Uterus (tissue), 2 donors: ENCODE data around the gene ADAMTS17.

Experiments used
- POLR2A ChIP-seq, 2 donors: fragments of 450-650 bp; IDR thresholded peaks; one replicate each; pipeline ENCODE4 v1.6.1; 2016; ENCODE audit warnings: antibody characterized with exemption in 2 of 2, mild to moderate bottlenecking in 1 of 2, moderate library complexity in 1 of 2
- TF ChIP-seq, protein P1 (sequence below), 4 experiments: fragments of 200-600 bp in 2 of 4; fragments of 450-650 bp in 2 of 4; sonication (generic) in 2 of 4; IDR thresholded peaks; one replicate each; pipeline ENCODE4 v1.5.1; 2016 to 2019; ENCODE audit warnings: antibody characterized with exemption in 4 of 4, mild to moderate bottlenecking in 2 of 4, moderate library complexity in 1 of 4

DNA sequence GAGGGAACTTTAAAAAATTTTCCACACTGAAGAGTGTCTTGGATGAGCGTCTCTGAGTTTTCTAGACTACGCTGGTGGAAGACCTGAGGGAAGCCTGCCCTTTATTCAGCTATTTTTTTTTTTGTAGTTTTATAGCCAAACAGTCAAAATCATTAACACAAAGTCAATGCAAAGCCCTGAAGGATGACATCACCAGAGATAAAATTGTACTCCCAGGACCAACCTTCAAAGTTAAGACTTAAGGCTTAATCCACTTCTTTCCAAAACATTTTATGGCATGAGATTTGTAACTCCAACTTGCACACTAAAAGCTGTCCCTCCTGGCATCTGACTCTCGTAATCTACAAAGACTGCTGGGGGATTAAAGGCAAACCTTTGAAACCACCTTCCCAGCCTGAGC, 345.1 kb downstream of the ADAMTS17 start:
- TF ChIP-seq, protein P1, sequence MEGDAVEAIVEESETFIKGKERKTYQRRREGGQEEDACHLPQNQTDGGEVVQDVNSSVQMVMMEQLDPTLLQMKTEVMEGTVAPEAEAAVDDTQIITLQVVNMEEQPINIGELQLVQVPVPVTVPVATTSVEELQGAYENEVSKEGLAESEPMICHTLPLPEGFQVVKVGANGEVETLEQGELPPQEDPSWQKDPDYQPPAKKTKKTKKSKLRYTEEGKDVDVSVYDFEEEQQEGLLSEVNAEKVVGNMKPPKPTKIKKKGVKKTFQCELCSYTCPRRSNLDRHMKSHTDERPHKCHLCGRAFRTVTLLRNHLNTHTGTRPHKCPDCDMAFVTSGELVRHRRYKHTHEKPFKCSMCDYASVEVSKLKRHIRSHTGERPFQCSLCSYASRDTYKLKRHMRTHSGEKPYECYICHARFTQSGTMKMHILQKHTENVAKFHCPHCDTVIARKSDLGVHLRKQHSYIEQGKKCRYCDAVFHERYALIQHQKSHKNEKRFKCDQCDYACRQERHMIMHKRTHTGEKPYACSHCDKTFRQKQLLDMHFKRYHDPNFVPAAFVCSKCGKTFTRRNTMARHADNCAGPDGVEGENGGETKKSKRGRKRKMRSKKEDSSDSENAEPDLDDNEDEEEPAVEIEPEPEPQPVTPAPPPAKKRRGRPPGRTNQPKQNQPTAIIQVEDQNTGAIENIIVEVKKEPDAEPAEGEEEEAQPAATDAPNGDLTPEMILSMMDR (IDR thresholded peaks at IDR 0.05), result no peak
- TF ChIP-seq POLR2A (IDR thresholded peaks at IDR 0.05), result no peak
